ENCODE results near the gene CARMIL1. TPM values are rescaled to one million over a fixed set of nuclear protein-coding genes. Genes with fewer than 3 reads are reported as not detected.

CARMIL1 gene
- total RNA-seq, 1 donor from 2014 or later: 37.6 TPM

GRCh38 chr6:25250878-25251277 lies 28.3 kb upstream of the CARMIL1 start:
- Histone ChIP-seq H3K36me3 (no peaks in the 10 kb centered on the region), H3K9me3 (no peaks in the 10 kb centered on the region), H3K27me3 (no peaks in the 10 kb centered on the region), H3K4me1 (no peaks in the 10 kb centered on the region), H3K4me3 (no peak overlapping the region), H3K27ac (no peak overlapping the region)
- intact Hi-C loops (cut with DNase I): no loop called here
- ATAC-seq: no peak
- no peak for DNase-seq
- TF ChIP-seq, protein P1, sequence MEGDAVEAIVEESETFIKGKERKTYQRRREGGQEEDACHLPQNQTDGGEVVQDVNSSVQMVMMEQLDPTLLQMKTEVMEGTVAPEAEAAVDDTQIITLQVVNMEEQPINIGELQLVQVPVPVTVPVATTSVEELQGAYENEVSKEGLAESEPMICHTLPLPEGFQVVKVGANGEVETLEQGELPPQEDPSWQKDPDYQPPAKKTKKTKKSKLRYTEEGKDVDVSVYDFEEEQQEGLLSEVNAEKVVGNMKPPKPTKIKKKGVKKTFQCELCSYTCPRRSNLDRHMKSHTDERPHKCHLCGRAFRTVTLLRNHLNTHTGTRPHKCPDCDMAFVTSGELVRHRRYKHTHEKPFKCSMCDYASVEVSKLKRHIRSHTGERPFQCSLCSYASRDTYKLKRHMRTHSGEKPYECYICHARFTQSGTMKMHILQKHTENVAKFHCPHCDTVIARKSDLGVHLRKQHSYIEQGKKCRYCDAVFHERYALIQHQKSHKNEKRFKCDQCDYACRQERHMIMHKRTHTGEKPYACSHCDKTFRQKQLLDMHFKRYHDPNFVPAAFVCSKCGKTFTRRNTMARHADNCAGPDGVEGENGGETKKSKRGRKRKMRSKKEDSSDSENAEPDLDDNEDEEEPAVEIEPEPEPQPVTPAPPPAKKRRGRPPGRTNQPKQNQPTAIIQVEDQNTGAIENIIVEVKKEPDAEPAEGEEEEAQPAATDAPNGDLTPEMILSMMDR (IDR thresholded peaks at IDR 0.05): no peak

DNA sequence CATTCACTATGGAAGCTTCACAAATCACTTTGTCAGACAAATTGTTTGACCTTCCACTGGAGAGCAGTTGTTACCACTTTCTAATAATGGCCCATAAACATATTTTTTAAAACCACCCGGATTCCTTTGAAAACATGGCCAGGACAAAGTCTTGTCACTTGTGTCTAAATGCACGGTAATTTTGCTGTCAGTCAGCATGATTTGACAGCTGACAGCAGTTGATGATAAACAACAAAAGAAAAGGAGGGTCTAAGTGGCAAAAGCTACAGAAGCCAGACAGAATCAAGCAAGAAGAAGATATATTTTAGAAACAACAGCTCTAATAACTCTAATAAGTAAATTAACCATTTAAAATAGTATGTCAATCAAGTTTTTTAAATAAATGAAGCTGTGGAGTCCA lies 27.7 kb upstream of the CARMIL1 start:
- Histone ChIP-seq H3K36me3 (no peaks in the 10 kb centered on the region), H3K4me3 (no peak overlapping the region), H3K27me3 (no peaks in the 10 kb centered on the region), H3K27ac (no peak overlapping the region), H3K4me1 (no peaks in the 10 kb centered on the region), H3K9me3 (no peaks in the 10 kb centered on the region)
- intact Hi-C loops (cut with DNase I): no loop called here
- ATAC-seq (no peak), DNase-seq (no peak)
- TF ChIP-seq, protein P1 (IDR thresholded peaks at IDR 0.05): no peak

DNA sequence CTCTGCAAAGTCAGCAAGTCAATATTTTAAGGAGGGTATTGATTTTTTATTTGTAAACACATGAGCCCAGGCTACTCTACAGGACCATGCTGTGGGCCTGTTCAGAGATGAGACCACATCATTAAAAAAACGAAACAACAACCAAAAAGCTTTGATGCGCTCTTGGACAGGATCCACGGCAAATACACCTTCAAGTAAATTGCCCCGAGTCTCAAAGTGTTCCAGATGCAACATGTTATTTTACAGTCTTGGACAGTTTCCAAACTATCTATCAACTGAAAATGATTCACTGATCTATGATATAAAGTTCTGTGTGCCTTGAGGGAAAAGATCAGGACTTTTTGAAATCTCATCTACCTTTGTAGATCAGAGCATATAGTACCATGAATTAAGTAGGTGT lies 25.8 kb upstream of the CARMIL1 start:
- TF ChIP-seq, protein P1 (IDR thresholded peaks at IDR 0.05): no peak
- DNase-seq (no peak), ATAC-seq (no peak)
- intact Hi-C loops (cut with DNase I): no loop called here
- Histone ChIP-seq H3K27me3 (no peaks in the 10 kb centered on the region), H3K4me1 (no peaks in the 10 kb centered on the region), H3K4me3 (no peak overlapping the region), H3K27ac (no peak overlapping the region), H3K9me3 (no peaks in the 10 kb centered on the region), H3K36me3 (no peaks in the 10 kb centered on the region)

GRCh38 chr6:25254671-25255070 lies 24.5 kb upstream of the CARMIL1 start:
- no peaks in the 10 kb centered on the region for H3K36me3 ChIP-seq
- no peak for ATAC-seq
- H3K9me3 ChIP-seq: no peaks in the 10 kb centered on the region
- no peak overlapping the region for H3K27ac ChIP-seq
- no peak for DNase-seq
- H3K27me3 ChIP-seq: no peaks in the 10 kb centered on the region
- TF ChIP-seq, protein P1 (IDR thresholded peaks at IDR 0.05): no peak
- H3K4me1 ChIP-seq: no peaks in the 10 kb centered on the region
- H3K4me3 ChIP-seq: no peak overlapping the region
- intact Hi-C loops (cut with DNase I): no loop called here

- Histone ChIP-seq H3K4me3 (no peak overlapping the region), H3K27me3 (no peaks in the 10 kb centered on the region), H3K27ac (no peak overlapping the region), H3K9me3 (no peaks in the 10 kb centered on the region), H3K4me1 (no peaks in the 10 kb centered on the region), H3K36me3 (no peaks in the 10 kb centered on the region)
- DNase-seq: no peak
- no peak for ATAC-seq
- intact Hi-C loops (cut with DNase I): no loop called here
- TF ChIP-seq, protein P1 (IDR thresholded peaks at IDR 0.05): no peak
Observed at GRCh38 chr6:25257686-25258348, 21.4 kb upstream of the CARMIL1 start.

DNA sequence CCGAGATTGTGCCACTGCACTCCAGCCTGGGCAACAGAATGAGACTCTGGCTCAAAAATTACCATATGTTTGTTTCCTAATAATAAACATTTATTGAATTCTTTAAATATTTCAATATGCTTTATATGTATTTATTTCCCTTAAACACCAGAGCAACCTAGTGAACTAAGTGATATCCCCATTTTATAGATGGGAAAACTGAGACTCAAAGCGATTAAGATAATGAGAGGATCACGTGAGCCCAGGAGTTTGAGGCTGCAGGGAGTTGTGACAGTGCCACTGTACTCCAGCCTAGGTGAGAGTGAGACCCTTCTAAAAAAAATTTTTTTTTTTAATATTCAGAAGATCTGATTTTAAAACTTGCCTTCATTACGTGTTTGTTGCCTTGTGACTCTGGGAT lies 19.4 kb upstream of the CARMIL1 start:
- Histone ChIP-seq H3K4me1 (no peaks in the 10 kb centered on the region), H3K27ac (no peak overlapping the region), H3K27me3 (no peaks in the 10 kb centered on the region), H3K9me3 (no peaks in the 10 kb centered on the region), H3K36me3 (no peaks in the 10 kb centered on the region), H3K4me3 (no peak overlapping the region)
- TF ChIP-seq, protein P1 (IDR thresholded peaks at IDR 0.05): no peak
- DNase-seq: no peak
- ATAC-seq: no peak
- intact Hi-C loops (cut with DNase I): no loop called here

Data from upper lobe of right lung (tissue), 1 donor.